ENCODE measurements around the gene DLEC1.

- TF ChIP-seq ELF4 (CRISPR knock-in tag; IDR thresholded peaks at IDR 0.05; ENCODE audit: low read depth) (no peak), CTCF (IDR thresholded peaks at IDR 0.05) (no peak), SP1 (CRISPR knock-in tag; conservative IDR thresholded peaks at IDR 0.05) (no peak), IRF1 (CRISPR knock-in tag; IDR thresholded peaks at IDR 0.05) (no peak), CREB1 (CRISPR knock-in tag; IDR thresholded peaks at IDR 0.05) (no peak), MAX (CRISPR knock-in tag; IDR thresholded peaks at IDR 0.05) (no peak)
Observed at GRCh38 chr3:38114052-38114874, 75.3 kb downstream of the DLEC1 start.

Measured in WTC11 (cell line).